ENCODE measurements around the gene R3HDM2.
A peak's percentile ranks its signal among the peaks of the same experiment; 100 is the strongest.

Gene R3HDM2

DNA sequence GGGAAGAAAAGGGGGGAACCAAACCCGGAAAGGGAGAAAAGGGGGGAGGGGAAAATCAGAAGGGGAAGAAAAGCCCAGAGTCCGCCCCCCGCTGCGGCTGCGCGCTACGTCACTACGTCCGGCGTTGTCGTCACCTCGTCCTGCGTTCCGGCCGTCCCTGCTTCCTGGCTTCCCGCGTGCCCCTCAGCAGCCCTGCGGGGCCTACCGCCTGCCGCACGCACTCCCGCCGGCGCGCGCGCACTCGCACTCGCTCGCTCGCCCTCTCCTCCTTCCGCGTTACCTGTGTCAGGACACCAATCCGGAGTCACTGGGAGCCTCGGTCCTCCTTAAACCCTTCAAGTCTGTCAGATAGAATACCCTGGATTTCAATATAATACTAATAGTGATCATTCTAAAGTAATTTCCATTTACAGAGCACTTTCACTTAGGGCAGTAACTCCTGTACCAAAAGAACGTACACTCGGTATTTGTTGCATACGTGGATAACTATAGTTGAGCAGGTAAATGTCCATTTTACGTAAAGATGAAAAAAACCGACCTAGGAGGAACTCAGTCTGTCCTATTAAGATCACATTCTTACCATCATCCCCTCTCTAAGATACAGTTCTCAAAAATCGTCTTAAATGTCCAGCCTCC lies at the start of gene R3HDM2:
Gene R3HDM2 (minus strand): TSS at position 113 of the 636 bp plus-strand sequence. CDS start 120,615 bp downstream, outside the sequence.
- DNase-seq (ENCODE audit: low read depth): peak; percentile 87
- peak within 1 kb of the TSS; percentile 77 for H3K4me3 ChIP-seq (ENCODE audit: low read depth, low read length)
- TF ChIP-seq, protein P1, sequence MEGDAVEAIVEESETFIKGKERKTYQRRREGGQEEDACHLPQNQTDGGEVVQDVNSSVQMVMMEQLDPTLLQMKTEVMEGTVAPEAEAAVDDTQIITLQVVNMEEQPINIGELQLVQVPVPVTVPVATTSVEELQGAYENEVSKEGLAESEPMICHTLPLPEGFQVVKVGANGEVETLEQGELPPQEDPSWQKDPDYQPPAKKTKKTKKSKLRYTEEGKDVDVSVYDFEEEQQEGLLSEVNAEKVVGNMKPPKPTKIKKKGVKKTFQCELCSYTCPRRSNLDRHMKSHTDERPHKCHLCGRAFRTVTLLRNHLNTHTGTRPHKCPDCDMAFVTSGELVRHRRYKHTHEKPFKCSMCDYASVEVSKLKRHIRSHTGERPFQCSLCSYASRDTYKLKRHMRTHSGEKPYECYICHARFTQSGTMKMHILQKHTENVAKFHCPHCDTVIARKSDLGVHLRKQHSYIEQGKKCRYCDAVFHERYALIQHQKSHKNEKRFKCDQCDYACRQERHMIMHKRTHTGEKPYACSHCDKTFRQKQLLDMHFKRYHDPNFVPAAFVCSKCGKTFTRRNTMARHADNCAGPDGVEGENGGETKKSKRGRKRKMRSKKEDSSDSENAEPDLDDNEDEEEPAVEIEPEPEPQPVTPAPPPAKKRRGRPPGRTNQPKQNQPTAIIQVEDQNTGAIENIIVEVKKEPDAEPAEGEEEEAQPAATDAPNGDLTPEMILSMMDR (IDR thresholded peaks at IDR 0.05; ENCODE audit: low read depth, low read length, missing control alignments): no peak

GRCh38 chr12:57479376-57480115 lies 48.7 kb upstream of the R3HDM2 start, which contains the start of gene ARHGAP9:
Gene ARHGAP9, minus strand, starts transcription at chr12:57479866. Its CDS starts 460 bp downstream, at chr12:57479406.
- no peak for DNase-seq (ENCODE audit: low read depth)
- TF ChIP-seq, protein P1 (IDR thresholded peaks at IDR 0.05; ENCODE audit: low read depth, low read length, missing control alignments): no peak
- H3K4me3 ChIP-seq (ENCODE audit: low read depth, low read length): peak within 1 kb of the TSS; percentile 72

- no peak for DNase-seq (ENCODE audit: low read depth)
- H3K4me3 ChIP-seq (ENCODE audit: low read depth, low read length): peak overlapping the region; percentile 72
- TF ChIP-seq, protein P1 (IDR thresholded peaks at IDR 0.05; ENCODE audit: low read depth, low read length, missing control alignments): no peak
These were observed 48.2 kb upstream of the R3HDM2 start for GRCh38 chr12:57479043-57479375.

DNA sequence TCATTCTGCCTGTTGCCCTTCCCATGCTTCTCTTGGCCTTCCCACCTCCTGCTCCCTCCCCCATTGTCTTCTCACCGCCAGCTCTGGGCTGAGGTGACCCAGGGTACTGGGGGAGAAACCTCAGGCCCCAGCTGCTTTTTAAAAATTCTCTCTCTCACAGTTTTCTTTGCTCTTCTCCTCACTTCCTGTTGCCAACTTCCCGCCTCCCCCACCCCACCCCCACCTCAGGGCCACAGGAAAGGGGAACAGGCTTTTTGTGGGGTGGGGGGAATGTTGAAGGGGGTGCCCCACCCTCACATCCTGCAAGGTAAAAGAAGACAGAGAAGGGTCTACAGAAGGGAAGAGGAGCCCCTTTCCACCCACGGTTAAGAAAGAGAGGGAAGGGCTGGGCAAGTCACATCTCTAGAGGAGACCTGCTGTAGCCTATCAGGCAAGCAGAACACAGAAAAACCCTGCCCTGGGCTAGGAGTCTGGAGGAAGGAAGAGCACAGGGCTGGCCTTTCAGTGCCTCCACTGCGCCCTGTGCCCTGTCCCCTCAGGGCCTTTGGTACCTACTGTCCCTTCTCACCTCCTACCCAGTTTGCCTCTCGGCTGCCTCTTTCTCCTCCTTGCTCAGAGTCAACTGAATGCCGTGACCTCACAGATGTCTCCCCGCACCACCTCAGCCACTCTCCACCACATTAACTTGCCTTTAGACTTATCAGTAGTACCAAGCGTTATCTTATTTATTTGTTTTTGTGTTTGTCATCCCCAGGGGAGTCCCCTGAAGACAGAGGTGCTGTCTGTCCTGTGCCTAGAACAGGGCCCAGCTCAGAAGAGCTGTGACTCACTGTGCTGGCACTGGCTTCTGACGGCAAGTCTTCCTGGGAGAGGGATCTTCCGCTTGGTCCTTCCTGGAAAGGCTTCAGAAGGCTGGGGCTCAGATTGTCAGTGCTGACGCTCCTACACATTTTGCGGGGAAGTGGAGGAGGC lies 47.2 kb upstream of the R3HDM2 start:
- DNase-seq (ENCODE audit: low read depth): no peak
- TF ChIP-seq, protein P1 (IDR thresholded peaks at IDR 0.05; ENCODE audit: low read depth, low read length, missing control alignments): no peak
- peak overlapping the region; percentile 72 for H3K4me3 ChIP-seq (ENCODE audit: low read depth, low read length)

DNA sequence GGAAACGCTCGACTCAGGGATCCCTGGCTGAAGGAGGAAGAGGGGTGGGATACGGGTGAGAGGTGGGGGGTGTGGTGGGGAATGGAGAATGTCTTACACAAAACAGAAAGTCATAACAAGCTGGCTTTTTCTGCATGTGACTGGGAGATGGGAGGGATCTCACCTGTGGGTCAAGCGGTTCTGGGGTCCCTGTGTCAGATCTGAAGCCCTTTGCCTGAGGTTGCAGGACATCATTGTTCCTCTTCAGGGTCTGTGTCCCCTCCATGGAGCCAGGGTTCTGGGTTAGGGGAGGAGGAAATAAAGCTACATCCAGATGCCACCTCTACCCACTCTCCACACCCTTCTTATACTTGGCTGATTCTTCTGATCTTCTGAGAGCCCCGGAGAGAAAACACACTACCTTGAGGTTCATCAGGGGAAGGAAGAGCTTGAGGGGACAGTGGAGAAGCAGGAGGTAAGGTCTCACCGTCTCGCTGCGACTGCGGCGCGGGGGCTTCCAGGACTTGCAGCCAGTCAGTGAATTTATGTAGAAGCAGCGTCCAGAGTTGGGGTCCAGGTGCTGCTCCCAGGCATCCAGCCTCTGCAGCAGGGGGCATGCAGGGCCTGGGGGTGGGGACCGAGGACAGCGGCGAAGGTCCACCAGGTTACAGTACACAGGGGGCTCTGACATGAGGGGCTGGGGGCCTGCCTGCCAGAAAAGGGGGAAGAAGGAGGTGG lies 46.3 kb upstream of the R3HDM2 start:
- no peak for DNase-seq (ENCODE audit: low read depth)
- H3K4me3 ChIP-seq (ENCODE audit: low read depth, low read length): peak overlapping the region; percentile 72
- TF ChIP-seq, protein P1 (IDR thresholded peaks at IDR 0.05; ENCODE audit: low read depth, low read length, missing control alignments): no peak
